HepG2 (cell line): ENCODE measurements around the gene FMNL1. TPM values are rescaled to one million over a fixed set of nuclear protein-coding genes. Genes with fewer than 3 reads are reported as not detected.

Experiments
- ATAC-seq: fragments of 200-7000 bp; cut with Tn5 transposase; 3 replicates; pipeline ENCODE4 v1.9.1; 2020; ENCODE audit warnings: mild to moderate bottlenecking, moderate library complexity
- BruUV-seq: library from RNA; stranded (reverse); fragments of 400-500 nt; replicated peaks from 2 replicates; lab custom pipeline; 2021; lab: Mats Ljungman, UMichigan
- CTCF ChIA-PET: fragments of 300-600 bp; formaldehyde crosslinking; extraction: SDS; loops from one replicate; lab custom pipeline; 2021; ENCODE audit warnings: low total read pairs, inconsistent platforms, low intra/inter-chr PET ratio; lab: Yijun Ruan, JAX
- POLR2A ChIA-PET: fragments of 350-600 bp; sonication (Branson Sonifier 250); formaldehyde crosslinking; loops from one replicate; lab custom pipeline; 2020; ENCODE audit warnings: antibody characterized with exemption, inconsistent platforms; lab: Yijun Ruan, JAX
- DNase-seq: peaks from one replicate; pipeline ENCODE4 v3.0.0-alpha.2; 2015; ENCODE audit warnings: low spot score
- FAIRE-seq: peaks from 3 replicates; lab custom pipeline; 2011; peaks lifted over from hg19 to GRCh38; lab: Jason Lieb, UNC
- H2AFZ ChIP-seq: one replicate; pipeline ENCODE4 v1.6.1; 2011; ENCODE audit warnings: low read length, inconsistent platforms
- H3K27ac ChIP-seq: fragments of 300-600 bp; 3 replicates; pipeline ENCODE4 v1.8.0; 2011; ENCODE audit warnings: mixed run types, mild to moderate bottlenecking, mixed read lengths, low read length, inconsistent platforms; ENCODE audit not compliant: insufficient read depth; ENCODE audit errors: extremely low read length
- H3K27me3 ChIP-seq, 2 experiments: fragments of 200-600 bp in 1 of 2; 2 replicates in 1 of 2; 3 replicates in 1 of 2; pipeline versions ENCODE4 v1.6.0 to v1.8.0; 2011; ENCODE audit warnings: low read length in 2 of 2, mild to moderate bottlenecking in 2 of 2, moderate library complexity in 2 of 2, inconsistent platforms in 1 of 2; ENCODE audit not compliant: insufficient read depth in 2 of 2, control insufficient read depth in 1 of 2
- H3K36me3 ChIP-seq, 2 experiments: fragments of 200-600 bp in 1 of 2; replicated peaks in 1 of 2; 2 replicates in 1 of 2; 3 replicates in 1 of 2; pipeline versions ENCODE4 v1.5.1 to v1.8.0; 2011; ENCODE audit warnings: low read length in 2 of 2, inconsistent platforms in 1 of 2; ENCODE audit not compliant: insufficient read depth in 2 of 2, control insufficient read depth in 1 of 2
- H3K4me1 ChIP-seq: 2 replicates; pipeline ENCODE4 v1.5.1; 2012; ENCODE audit warnings: low read length, inconsistent platforms; ENCODE audit not compliant: insufficient read depth
- H3K4me2 ChIP-seq: 2 replicates; pipeline ENCODE4 v1.6.0; 2011; ENCODE audit warnings: low read depth, low read length, inconsistent platforms
- H3K4me3 ChIP-seq, 3 experiments: fragments of 200-600 bp in 1 of 3; sonication (generic), shearing (Covaris generic) in 1 of 3; replicated peaks in 1 of 3; 2 replicates each; pipeline ENCODE4 v1.5.1; 2011 to 2016; ENCODE audit warnings: low read length in 3 of 3, inconsistent platforms in 2 of 3, low read depth in 2 of 3, mild to moderate bottlenecking in 2 of 3, control low read depth in 1 of 3, mixed read lengths in 1 of 3; ENCODE audit not compliant: insufficient read depth in 1 of 3
- H3K79me2 ChIP-seq: one replicate; pipeline ENCODE4 v1.6.1; 2011; ENCODE audit warnings: low read length, inconsistent platforms; ENCODE audit not compliant: insufficient read depth
- H3K9ac ChIP-seq: 2 replicates; pipeline ENCODE4 v1.6.0; 2011; ENCODE audit warnings: mild to moderate bottlenecking, low read depth, low read length, inconsistent platforms; ENCODE audit not compliant: insufficient read depth
- H3K9me3 ChIP-seq: 2 replicates; pipeline ENCODE4 v1.5.1; 2012; ENCODE audit warnings: mild to moderate bottlenecking, low read length
- H4K20me1 ChIP-seq: 2 replicates; pipeline ENCODE4 v1.6.0; 2011; ENCODE audit warnings: inconsistent platforms, mild to moderate bottlenecking, low read length, moderate library complexity; ENCODE audit not compliant: insufficient read depth
- ATF3 ChIP-seq: sonication (generic); formaldehyde crosslinking; IDR thresholded peaks from 2 replicates; pipeline ENCODE4 v1.4.0; 2020; ENCODE audit warnings: missing genetic modification reagents
- ESRRA ChIP-seq: sonication (generic); formaldehyde crosslinking; IDR thresholded peaks from 2 replicates; pipeline ENCODE4 v1.5.1; 2020; ENCODE audit warnings: mild to moderate bottlenecking, low read depth, missing genetic modification reagents
- FOXO1 ChIP-seq: sonication (generic); formaldehyde crosslinking; IDR thresholded peaks from 2 replicates; pipeline ENCODE4 v1.4.0; 2020; ENCODE audit warnings: missing genetic modification reagents
- HDAC2 ChIP-seq: sonication (generic); formaldehyde crosslinking; IDR thresholded peaks from 2 replicates; pipeline ENCODE4 v1.4.0; 2020; ENCODE audit warnings: missing genetic modification reagents
- HOXA5 ChIP-seq: sonication (generic); formaldehyde crosslinking; IDR thresholded peaks from 2 replicates; pipeline ENCODE4 v1.4.0; 2020; ENCODE audit warnings: missing genetic modification reagents
- KMT2B ChIP-seq: IDR thresholded peaks from 2 replicates; pipeline ENCODE4 v1.6.1; 2016; ENCODE audit warnings: missing genetic modification reagents, missing compliant biosample characterization
- MYNN ChIP-seq: sonication (generic); formaldehyde crosslinking; IDR thresholded peaks from 2 replicates; pipeline ENCODE4 v1.4.0; 2020; ENCODE audit warnings: mild to moderate bottlenecking, low read depth, missing genetic modification reagents
- PHB2 ChIP-seq: fragments of 450-650 bp; IDR thresholded peaks from 2 replicates; pipeline ENCODE4 v1.6.1; 2018; ENCODE audit not compliant: partially characterized antibody
- PHF21A ChIP-seq: sonication (generic); formaldehyde crosslinking; IDR thresholded peaks from 2 replicates; pipeline ENCODE4 v1.5.0; 2020; ENCODE audit warnings: mild to moderate bottlenecking, missing genetic modification reagents
- SRSF1 ChIP-seq: fragments of 200-400 bp; formaldehyde crosslinking; optimal IDR thresholded peaks from 2 replicates; pipeline ENCODE3; 2017; ENCODE audit warnings: mild to moderate bottlenecking, low read depth, low read length, moderate library complexity
- STAG1 ChIP-seq: sonication (generic); formaldehyde crosslinking; IDR thresholded peaks from 2 replicates; pipeline ENCODE4 v1.4.0; 2020; ENCODE audit warnings: missing genetic modification reagents
- ZBTB14 ChIP-seq: sonication (generic); formaldehyde crosslinking; IDR thresholded peaks from 2 replicates; pipeline ENCODE4 v1.4.0; 2020; ENCODE audit warnings: missing genetic modification reagents
- ZBTB7A ChIP-seq: sonication (generic); formaldehyde crosslinking; IDR thresholded peaks from 2 replicates; pipeline ENCODE4 v1.8.0; 2022; ENCODE audit warnings: mild to moderate bottlenecking, missing genetic modification reagents
- ZGPAT ChIP-seq: IDR thresholded peaks from 2 replicates; pipeline ENCODE4 v1.6.1; 2016; ENCODE audit warnings: mild to moderate bottlenecking
- ZHX1 ChIP-seq: sonication (generic); formaldehyde crosslinking; IDR thresholded peaks from 2 replicates; pipeline ENCODE4 v1.8.1; 2022; ENCODE audit warnings: low read depth, mild to moderate bottlenecking, missing genetic modification reagents
- ZNF143 ChIP-seq: sonication (generic); formaldehyde crosslinking; IDR thresholded peaks from 2 replicates; pipeline ENCODE4 v1.4.0; 2020; ENCODE audit warnings: missing genetic modification reagents
- ZNF275 ChIP-seq: sonication (generic); formaldehyde crosslinking; IDR thresholded peaks from 2 replicates; pipeline ENCODE4 v1.8.0; 2022; ENCODE audit warnings: missing genetic modification reagents, mild to moderate bottlenecking, inconsistent platforms, borderline replicate concordance
- WGBS: methylation state at CpG from one replicate; pipeline ENCODE4 v1.1.6; 2017; ENCODE audit warnings: low lambda C conversion rate; 5-methylcytosine and 5-hydroxymethylcytosine counted together
- in situ Hi-C: cut with HindIII; loops from 2 replicates; pipeline ENCODE4 v1.10.0; 2017; ENCODE audit warnings: low pct_unique_long_range_greater_than_20kb; ENCODE audit not compliant: extremely low pct_ligation_motif_present
- intact Hi-C: fragments of 100-400 bp; cut with micrococcal nuclease; formaldehyde crosslinking; loops from one replicate; pipeline ENCODE4 v1.10.0; 2022; ENCODE audit not compliant: unreplicated experiment
- polyA plus RNA-seq, 8 experiments: library from polyadenylated mRNA; depleted of rRNA in 3 of 8; stranded (reverse) in 7 of 8; unstranded in 1 of 8; fragments of >200 nt; fragmentation: Illumina TruSeq in 4 of 8; extraction: Trizol in 4 of 8; gene quantifications; 2 replicates each; pipeline versions ENCODE4 v1.2.1 to v1.2.3, GENCODE V29; 2011 to 2016; ENCODE audit warnings: low read depth in 4 of 8, missing spikeins in 1 of 8, mixed read lengths in 1 of 8; ENCODE audit not compliant: insufficient read depth in 1 of 8
- total RNA-seq, 5 experiments: library from RNA; depleted of rRNA; stranded (reverse); fragments of >200 nt; fragmentation: Illumina TruSeq; extraction: Trizol; gene quantifications; 2 replicates each; pipeline ENCODE4 v1.2.3, GENCODE V29; 2016; ENCODE audit warnings: low read depth in 1 of 5

The FMNL1 gene
- total and polyA plus RNA-seq, 2 of the 13 experiments (the other 11 are each of a cell fraction or from before 2014, with no cell fraction given), result 0.53 to 0.70 TPM

- Histone ChIP-seq H3K4me3 (peak overlapping the region in 2 of 3 experiments; percentile 6 to 52; a peak in 1 of 6 replicates), H3K4me2 (peak overlapping the region; percentile 58), H3K9me3 (no peaks in the 10 kb centered on the region), H4K20me1 (no peaks in the 10 kb centered on the region), H3K36me3 (no peaks in the 10 kb centered on the region), H3K4me1 (peaks cover 61% of the 10 kb centered on the region), H3K27me3 (peaks cover 2 to 21% of the 10 kb centered on the region in 2 experiments; a peak in 4 of 5 replicates), H3K9ac (no peak overlapping the region), H3K79me2 (no peaks in the 10 kb centered on the region), H2AFZ (no peak overlapping the region), H3K27ac (no peak overlapping the region)
- FAIRE-seq, result no peak
- ChIA-PET CTCF (interaction anchor here (1.1 to 3.3 kb wide), 5 partner anchors 12 to 155 kb away, joined by 3 to 31 read pairs (median 6); partner anchors contain the start of genes ACBD4 and PLCD3), POLR2A (interaction anchor here (0.7 to 6.0 kb wide), 13 partner anchors 12 to 195 kb away, joined by 3 to 66 read pairs (median 6); partner anchors contain the start of genes ACBD4, HEXIM1 and HEXIM2)
- in situ Hi-C loops, result no loop called here
- 5% methylated on average over 5 of the region's 12 CpGs for WGBS
- DNase-seq, result no peak
- intact Hi-C loops, result loop anchor here (1.0 to 5.0 kb wide), 2 partner anchors 12 to 94 kb away; partner anchors contain the start of gene ACBD4
- peak; percentile 21 for ATAC-seq
- no TSS peak for BruUV-seq
- TF ChIP-seq ZNF143 (CRISPR knock-in tag) (no peak), STAG1 (CRISPR knock-in tag) (no peak), PHB2 (no peak), MYNN (CRISPR knock-in tag) (no peak), ZBTB7A (peak; percentile 39; the same call in 1 of the 2 replicates), ZGPAT (peak; percentile 11; the same call in 1 of the 2 replicates), FOXO1 (CRISPR knock-in tag) (peak; percentile 16; the same call in 1 of the 2 replicates), ZNF275 (no peak), KMT2B (CRISPR knock-in tag) (no peak), HDAC2 (CRISPR knock-in tag) (peak; percentile 33; the same call in 1 of the 2 replicates), ZHX1 (CRISPR knock-in tag) (no peak), PHF21A (CRISPR knock-in tag) (no peak; the same call in 1 of the 2 replicates), ESRRA (CRISPR knock-in tag) (no peak), HOXA5 (CRISPR knock-in tag) (no peak), ZBTB14 (no peak), ATF3 (CRISPR knock-in tag) (no peak), SRSF1 (no peak)
Observed at GRCh38 chr17:45230787-45231480, 9.2 kb downstream of the FMNL1 start.
